Activated naive CD8-positive, alpha-beta T cell treated with anti-CD3 and anti-CD28 coated beads, Interleukin-2, amount 50 U/mL, for 16 hours (primary cell): Measurements from ENCODE around the gene NEDD4L.

Source experiments
- DNase-seq: peaks from one replicate; pipeline ENCODE4 v3.0.0-alpha.2; 2020; ENCODE audit warnings: low read depth, low spot score

Gene NEDD4L

DNA sequence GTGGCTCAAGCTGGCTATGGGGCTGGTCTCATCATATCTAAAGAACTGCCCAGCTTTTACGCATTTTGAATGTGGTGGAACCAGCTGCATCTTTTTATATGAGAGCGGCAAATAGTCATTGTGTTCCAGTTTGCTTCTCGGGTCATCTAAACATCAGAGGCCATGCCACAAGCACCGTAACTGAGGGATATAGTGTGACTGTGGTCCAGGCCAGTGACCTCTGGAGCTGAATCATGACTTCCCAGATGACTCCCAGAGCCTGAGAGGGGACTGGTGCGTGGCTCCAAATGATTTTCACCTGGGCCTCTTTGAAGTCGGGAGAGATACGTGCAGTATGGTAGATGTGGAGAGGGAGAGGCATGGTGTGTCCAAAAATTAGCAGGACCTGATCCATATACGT, 271.0 kb downstream of the NEDD4L start:
- no peak for DNase-seq

- DNase-seq, result no peak
These were observed 271.8 kb downstream of the NEDD4L start for GRCh38 chr18:58315739-58316215.

DNA sequence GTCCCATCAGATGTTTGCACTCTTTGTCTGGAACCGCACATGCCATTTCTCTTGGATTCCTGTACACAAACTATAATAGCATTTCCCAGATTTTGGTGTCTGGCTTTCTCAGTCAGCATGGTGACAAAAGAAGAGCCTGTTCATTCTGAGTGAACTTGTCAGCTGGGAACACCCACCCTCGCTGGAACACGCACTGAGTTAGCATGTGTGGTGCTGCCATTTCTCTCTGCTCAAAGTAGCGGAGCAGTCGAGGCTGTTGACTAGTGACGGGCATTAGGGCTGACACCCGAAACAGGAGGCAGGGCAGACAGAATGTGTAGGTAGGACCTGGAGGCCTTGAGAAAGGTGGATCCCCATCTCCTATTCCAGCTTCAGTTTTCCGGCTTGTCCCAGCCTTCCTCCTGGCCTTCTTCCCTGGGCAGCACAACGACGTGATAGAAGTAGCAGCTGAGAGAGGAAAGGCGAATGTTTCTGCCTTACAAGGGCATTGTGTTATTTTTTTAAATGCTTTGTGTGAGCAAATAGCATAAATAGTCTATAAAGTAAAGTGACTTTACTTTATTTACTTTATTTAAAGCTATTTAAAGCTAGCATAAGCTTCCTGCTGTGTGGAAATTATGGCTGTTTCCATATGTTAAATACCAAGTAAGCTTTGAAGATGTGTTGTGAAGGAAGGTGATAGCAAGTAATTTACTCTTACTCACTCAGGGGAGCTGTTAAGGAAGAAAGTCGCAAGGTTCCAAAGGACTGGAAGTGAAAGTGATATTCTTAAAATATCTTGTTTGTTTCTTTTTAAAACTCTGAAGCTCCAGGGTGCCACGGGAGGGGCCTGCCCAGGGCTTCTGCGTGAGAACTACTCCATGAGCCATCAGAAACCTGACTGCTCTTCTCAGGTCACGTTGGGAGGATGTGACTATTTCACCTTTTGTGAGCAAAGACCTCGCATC, 272.6 kb downstream of the NEDD4L start:
- DNase-seq, result no peak

DNA sequence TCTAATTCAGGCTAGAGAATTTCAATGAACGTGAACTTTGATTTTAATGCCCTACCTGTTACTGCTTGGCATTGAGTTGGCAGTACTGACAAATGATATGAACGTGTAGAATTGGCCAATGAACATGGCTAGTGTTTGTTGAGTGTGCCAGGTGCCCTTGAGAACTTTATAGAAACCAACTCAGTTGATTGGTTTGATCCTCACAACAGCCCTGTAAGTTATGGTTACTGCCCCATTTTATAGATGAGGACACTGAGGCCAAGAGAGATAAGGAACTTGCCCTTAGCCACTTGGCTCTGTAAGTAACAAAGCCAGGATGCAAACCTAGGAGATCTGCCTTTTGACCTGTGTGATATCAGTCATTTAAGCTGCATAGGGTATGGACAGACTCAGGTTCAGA, 275.7 kb downstream of the NEDD4L start:
- no peak for DNase-seq

GRCh38 chr18:58320907-58321561, 277.0 kb downstream of the NEDD4L start:
- no peak for DNase-seq

DNA sequence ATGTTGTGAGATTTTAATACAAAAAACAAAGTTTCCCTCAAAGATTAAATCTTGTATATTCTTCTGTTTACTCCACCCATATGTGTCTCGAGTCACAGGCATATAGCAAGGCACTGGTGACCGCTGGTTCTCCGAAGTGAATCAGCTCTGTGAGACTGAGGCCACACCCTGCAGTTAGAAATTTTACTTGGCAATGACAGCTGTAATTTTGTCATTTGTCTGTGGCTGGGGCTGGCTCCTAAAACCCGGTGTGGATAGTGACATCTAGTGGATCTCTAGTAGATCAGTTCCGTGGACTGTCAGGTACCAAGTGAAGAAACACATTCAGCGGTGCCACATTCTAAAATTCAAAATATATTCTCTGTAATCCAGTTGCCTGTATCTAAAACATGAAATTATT, 278.0 kb downstream of the NEDD4L start:
- peak; percentile 3 for DNase-seq

- DNase-seq, result no peak
These were observed 278.4 kb downstream of the NEDD4L start for GRCh38 chr18:58322464-58322863.

- DNase-seq, result no peak
These were observed 280.1 kb downstream of the NEDD4L start for GRCh38 chr18:58323866-58324762.

GRCh38 chr18:58324824-58325480, 280.9 kb downstream of the NEDD4L start:
- DNase-seq, result no peak

DNA sequence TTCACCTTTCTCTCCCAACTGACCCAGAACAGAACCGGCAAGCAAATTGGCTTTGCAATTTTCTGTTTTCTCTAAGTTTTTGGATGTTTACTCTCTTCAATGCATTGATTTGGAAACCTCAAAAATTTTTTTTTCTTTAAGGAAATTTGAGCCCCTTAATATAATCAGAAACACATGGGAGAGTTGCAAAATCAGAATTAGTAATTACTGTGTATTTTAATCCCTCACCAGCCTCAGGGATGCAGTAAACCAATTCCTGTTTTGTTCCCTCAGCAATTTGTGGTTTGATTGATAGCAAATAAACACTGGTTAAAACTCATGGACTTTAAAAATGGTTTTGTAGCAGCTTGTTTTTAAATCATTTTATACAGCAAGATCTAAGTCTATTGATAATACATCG, 281.5 kb downstream of the NEDD4L start:
- no peak for DNase-seq

- no peak for DNase-seq
These were observed 290.0 kb downstream of the NEDD4L start for GRCh38 chr18:58334061-58334460.

DNA sequence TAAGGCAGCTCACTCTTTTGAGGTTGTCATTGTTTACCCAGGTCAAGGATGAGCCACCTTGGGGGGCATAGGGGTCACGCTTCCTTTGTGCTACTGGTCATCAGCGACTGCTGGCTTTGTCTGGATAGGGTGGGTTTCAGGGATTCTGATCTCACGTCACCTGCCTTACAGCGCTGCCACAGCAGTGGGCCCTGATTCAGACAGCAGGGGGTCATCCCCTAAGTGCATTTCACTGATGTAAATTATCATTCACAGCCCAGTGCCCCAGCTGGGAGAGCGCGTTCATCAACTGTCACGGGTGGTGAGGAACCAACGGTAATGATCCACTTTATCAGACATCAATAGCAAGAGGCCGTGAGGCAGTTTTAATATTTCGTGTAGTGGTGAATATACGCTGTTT, 291.2 kb downstream of the NEDD4L start:
- DNase-seq, result no peak

DNA sequence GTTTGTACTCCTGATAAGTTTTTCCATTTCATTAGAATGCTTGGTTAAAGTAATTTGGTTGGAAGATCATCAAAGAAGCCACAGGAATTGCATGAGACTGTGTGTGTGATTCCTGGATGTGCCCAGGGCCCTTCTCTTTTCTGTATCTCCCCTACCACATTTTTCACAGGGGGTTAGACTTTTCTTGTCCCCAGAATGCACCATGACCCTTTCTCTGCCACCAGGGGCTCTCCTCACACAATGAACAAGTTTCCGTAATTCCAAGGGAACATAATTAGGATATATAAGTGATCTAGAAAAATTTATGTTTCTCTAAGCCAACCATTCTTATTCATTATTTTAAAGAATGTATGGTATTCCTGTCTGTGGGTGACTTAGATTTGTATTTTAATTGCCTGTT, 291.8 kb downstream of the NEDD4L start:
- no peak for DNase-seq

DNA sequence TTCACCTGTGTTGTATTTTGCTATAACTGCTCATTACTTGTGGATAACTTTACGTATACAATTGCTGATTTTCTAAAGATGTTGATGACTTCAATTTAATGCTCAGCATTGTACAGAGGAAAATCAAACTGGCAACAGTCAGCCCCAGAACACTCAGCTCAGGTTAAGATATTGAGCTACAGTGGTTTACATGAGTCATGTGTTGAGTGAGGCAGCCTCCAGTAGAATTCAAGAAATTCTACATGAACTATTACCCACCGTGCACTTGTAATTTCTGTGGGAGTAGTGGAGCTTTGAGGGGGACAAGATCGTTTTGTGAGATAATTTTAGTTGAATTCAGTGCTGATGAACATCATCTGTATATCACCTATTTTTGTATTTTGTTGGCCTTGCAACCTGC, 292.6 kb downstream of the NEDD4L start:
- DNase-seq, result no peak

DNA sequence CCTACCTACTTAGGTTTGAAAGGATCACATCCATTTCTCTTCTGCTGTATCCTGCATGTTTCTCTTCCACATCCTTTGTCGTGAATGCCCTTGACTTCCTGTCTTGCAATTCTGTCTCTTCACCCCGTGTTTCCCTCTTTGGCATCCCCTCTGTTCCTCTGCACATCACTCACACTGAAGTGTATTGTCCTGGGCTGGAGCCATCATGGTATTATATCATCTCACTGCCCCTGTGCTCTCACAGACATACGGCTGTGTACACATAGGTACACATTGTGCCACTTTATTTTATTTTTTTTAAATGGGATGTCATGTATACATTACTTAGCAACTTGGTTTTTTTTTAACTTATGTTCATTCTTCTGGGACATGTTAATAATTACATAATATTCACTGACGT, 293.3 kb downstream of the NEDD4L start:
- no peak for DNase-seq

DNA sequence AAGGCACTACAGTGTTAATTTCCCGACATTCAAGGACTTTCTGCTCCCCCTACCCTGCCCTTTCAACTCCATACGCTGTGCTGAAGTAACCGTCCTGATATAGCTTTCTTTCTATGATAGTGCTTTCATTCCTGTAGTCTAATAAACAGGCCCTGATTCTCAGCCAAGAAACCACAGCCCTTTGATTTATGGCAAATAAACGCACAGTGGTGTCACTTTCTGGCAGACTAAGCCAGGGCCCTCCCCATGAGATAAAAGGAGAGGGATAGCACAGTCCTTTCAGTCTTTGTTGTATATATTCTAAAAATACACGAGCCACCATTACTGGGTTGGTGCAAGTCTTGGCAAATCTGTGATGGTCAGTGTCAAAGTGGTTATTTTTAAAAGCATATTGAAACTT, 293.7 kb downstream of the NEDD4L start:
- DNase-seq, result no peak

- DNase-seq, result no peak
These were observed 294.1 kb downstream of the NEDD4L start for GRCh38 chr18:58338141-58338540.

- DNase-seq, result no peak
These were observed 295.1 kb downstream of the NEDD4L start for GRCh38 chr18:58338961-58339592.

DNA sequence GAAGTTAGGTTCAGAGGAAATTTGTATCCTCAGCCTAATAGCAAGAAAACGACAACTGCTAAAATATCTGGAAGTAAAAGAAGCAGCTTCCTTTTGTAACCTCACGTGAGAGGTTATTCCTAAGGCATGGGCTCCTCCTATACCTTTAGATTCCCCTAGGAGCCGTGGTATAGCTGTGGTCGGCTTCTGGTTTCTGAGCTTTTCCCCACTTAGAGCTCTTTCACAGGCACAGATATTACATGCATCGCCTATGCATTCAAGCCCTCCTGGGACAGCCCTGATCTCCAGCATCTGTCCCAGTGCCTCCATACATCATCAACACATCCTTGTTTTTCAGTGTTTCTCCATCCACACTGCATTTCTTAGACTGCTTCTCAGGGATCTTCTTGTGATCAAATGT, 295.9 kb downstream of the NEDD4L start:
- DNase-seq, result no peak

DNA sequence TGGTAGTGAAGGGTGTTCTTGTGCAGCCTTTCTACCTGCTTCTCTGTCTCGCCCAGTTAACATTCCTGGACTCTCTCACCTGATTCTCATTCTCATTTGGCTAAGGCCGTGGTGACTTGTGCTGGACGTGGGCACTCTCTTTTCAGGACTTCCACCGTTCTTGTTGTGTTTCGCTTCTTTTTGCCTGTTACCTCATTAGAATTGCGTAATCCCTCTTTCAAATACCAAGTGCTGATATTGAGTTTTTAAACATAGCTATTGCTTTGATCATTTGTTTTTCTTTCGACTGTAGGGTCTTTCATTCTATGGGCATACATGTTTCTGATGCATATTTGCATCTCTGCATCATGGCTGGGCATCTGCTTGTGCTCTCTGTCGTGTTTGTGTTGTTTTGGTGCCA, 297.9 kb downstream of the NEDD4L start:
- no peak for DNase-seq
